ENCODE results near the gene SEC14L1. TPM values are rescaled to one million over a fixed set of nuclear protein-coding genes. Genes with fewer than 3 reads are reported as not detected.

SEC14L1 gene
- total RNA-seq, 1 donor from 2014 or later, result 92.2 TPM

DNA sequence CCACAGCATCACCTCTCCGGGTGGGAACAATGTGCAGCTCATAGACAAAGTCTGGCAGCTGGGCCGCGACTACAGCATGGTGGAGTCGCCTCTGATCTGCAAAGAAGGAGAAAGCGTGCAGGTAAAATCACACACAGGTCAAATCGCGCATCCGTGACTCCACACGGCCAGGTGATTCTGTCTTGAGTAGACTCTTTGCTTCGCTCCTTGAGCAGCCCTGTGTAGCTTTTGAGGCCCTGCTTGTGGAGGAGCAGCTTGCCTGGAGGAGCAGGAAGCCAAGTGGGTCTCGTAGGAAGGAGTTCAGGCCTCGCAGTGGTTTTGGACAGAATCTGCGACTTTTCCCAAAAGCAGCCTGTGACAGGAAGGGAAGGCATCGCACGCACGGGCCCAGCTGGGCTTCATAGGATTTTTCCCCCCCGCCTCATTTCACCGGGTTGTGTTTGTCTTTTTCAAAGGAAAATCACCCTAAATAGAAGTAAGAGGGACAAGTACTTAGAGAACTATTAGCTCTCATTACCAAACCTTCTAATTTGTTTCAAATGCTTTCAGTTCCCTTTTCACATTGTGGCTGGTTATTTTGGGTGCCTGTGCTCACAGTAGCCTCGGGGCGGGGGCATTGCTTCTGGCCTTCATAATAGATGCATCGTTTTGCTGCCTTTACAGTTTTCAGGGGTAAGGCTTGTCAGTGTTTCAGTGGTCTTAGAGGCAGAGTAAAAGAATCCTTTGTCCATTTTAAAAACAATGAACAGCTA, 71.5 kb downstream of the SEC14L1 start:
- H3K27me3 Mint-ChIP-seq (ENCODE audit: low read depth), result no peaks in the 10 kb centered on the region
- no peaks in the 10 kb centered on the region for H3K4me1 Mint-ChIP-seq (ENCODE audit: low read depth)
- no peak for DNase-seq (ENCODE audit: low spot score)
- no peaks in the 10 kb centered on the region for H3K9me3 Mint-ChIP-seq
- H3K4me3 Mint-ChIP-seq (ENCODE audit: low read depth), result no peak overlapping the region
- peaks cover 71% of the 10 kb centered on the region for H3K36me3 Mint-ChIP-seq (ENCODE audit: low read depth)
- H3K27ac Mint-ChIP-seq, result no peak overlapping the region
- intact Hi-C loops (cut with micrococcal nuclease), result no loop called here

DNA sequence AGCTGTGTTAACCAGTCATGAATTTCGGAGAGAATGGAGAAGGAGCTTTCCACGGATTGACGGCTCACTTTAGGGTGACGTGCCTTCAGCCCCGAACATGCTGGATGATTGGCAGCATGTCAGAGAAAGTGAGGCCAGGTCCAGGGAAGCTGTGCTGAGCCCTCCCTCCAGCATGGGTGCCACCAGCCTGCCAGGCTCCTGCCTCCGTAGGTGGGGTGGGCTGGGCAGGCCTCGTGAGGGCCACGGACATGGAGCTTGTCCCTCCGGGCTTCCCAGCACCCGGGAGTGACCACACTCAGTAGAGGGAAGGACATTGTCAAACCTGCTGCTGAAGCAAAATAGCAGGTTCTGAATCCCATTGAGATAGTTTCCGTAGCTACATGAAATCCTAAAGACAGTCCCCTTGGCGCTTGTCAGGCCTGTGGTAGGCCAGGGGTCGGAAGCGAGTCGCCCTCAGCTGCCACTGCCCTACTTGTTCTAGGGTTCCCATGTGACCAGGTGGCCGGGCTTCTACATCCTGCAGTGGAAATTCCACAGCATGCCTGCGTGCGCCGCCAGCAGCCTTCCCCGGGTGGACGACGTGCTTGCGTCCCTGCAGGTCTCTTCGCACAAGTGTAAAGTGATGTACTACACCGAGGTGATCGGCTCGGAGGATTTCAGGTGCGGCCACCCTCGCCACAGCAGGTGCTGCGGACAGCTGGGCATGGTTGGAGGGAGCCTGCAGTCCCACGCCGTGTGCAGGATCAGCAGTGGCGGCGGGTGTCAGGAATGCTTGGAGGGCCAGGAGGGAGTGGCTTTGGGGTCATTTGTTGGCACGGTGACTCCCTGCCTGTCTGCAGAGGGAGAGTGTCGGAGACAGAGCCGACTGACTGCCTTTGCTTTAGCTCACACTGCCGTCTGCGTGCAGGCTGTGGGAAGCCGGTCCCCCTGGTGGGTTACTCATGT, 72.3 kb downstream of the SEC14L1 start:
- no peaks in the 10 kb centered on the region for H3K4me1 Mint-ChIP-seq (ENCODE audit: low read depth)
- no peaks in the 10 kb centered on the region for H3K9me3 Mint-ChIP-seq
- intact Hi-C loops (cut with micrococcal nuclease), result no loop called here
- H3K4me3 Mint-ChIP-seq (ENCODE audit: low read depth), result no peak overlapping the region
- peaks cover 63% of the 10 kb centered on the region for H3K36me3 Mint-ChIP-seq (ENCODE audit: low read depth)
- H3K27me3 Mint-ChIP-seq (ENCODE audit: low read depth), result no peaks in the 10 kb centered on the region
- no peak overlapping the region for H3K27ac Mint-ChIP-seq
- no peak for DNase-seq (ENCODE audit: low spot score)

DNA sequence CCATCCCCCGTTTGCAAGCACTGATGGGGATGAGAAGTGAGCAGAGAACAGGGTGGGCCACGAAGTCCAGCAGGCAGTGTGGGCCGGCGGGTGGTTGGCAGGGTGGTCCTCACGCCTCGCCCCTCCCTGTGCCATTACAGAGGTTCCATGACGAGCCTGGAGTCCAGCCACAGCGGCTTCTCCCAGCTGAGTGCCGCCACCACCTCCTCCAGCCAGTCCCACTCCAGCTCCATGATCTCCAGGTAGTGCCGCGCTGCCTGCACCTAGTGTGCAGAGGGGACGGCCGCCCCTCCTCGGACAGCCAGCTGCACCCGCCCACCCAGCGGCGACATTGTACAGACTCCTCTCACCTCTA, 73.0 kb downstream of the SEC14L1 start:
- H3K36me3 Mint-ChIP-seq (ENCODE audit: low read depth), result peaks cover 63% of the 10 kb centered on the region
- no peaks in the 10 kb centered on the region for H3K9me3 Mint-ChIP-seq
- H3K27ac Mint-ChIP-seq, result no peak overlapping the region
- intact Hi-C loops (cut with micrococcal nuclease), result no loop called here
- no peaks in the 10 kb centered on the region for H3K4me1 Mint-ChIP-seq (ENCODE audit: low read depth)
- no peak overlapping the region for H3K4me3 Mint-ChIP-seq (ENCODE audit: low read depth)
- DNase-seq (ENCODE audit: low spot score), result no peak
- no peaks in the 10 kb centered on the region for H3K27me3 Mint-ChIP-seq (ENCODE audit: low read depth)

DNA sequence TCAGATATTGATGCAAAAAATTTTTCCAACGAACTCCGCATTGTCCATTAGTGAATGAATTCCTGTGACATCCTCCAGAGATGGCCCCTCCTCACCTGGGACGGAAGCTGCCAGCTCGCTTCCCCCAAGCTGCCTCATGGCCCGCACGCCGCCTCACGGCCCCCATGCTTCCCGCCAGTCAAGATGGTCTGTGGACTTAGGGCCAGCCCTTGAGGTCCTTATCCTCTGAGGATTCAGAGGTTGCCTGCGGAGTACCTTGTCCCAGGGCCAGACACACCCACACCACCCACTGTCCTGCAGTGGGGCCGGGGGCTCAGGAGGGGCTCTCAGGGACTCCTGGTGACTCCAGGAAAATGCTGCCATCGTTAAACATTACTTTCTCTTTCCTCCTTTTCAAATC, 73.6 kb downstream of the SEC14L1 start:
- DNase-seq (ENCODE audit: low spot score), result no peak
- H3K9me3 Mint-ChIP-seq, result no peaks in the 10 kb centered on the region
- no peak overlapping the region for H3K27ac Mint-ChIP-seq
- intact Hi-C loops (cut with micrococcal nuclease), result no loop called here
- no peaks in the 10 kb centered on the region for H3K4me1 Mint-ChIP-seq (ENCODE audit: low read depth)
- peaks cover 59% of the 10 kb centered on the region for H3K36me3 Mint-ChIP-seq (ENCODE audit: low read depth)
- no peak overlapping the region for H3K4me3 Mint-ChIP-seq (ENCODE audit: low read depth)
- H3K27me3 Mint-ChIP-seq (ENCODE audit: low read depth), result no peaks in the 10 kb centered on the region

DNA sequence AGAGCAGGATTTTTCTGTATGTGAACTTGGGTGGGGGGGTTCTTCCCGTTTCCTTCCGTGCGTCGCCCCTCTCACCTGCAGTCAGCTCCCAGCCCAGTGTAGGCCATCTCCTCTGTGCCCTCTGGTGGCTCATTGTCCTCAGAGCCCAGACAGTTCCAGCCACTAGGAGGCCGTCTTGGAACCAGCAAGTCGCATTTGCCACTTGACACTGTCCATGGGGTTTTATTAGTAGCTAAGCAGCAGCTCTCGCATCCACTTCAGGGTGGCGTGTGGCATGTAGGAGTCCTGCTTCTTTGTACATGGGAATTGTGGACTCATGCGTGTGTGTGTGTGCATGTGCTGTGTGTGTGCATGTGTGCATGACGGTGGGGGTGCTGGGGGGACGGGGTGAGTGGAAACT, 74.0 kb downstream of the SEC14L1 start:
- no peak for DNase-seq (ENCODE audit: low spot score)
- H3K4me3 Mint-ChIP-seq (ENCODE audit: low read depth), result no peak overlapping the region

DNA sequence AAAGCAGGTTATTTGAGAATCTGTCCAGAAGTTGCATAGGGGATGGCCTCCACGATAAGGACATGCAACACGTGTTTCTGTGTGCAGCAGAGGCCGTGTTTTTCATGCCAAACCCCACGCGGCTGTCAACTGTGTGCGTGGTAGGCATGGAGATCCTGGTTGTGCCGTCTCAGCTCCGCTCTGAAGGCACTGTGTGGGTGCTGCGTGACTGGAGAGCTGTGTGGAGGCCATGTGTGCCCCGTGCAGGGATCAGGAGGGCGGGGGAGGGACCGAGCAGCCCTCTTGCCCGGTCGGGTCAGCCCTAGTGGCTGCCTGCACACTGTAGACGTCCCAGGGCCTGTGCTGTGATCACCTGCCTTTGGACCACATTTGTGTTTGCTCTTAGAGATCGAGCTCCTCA, 74.5 kb downstream of the SEC14L1 start:
- H3K36me3 Mint-ChIP-seq (ENCODE audit: low read depth), result peaks cover 50% of the 10 kb centered on the region
- no peaks in the 10 kb centered on the region for H3K27me3 Mint-ChIP-seq (ENCODE audit: low read depth)
- no peak overlapping the region for H3K27ac Mint-ChIP-seq
- DNase-seq (ENCODE audit: low spot score), result no peak
- intact Hi-C loops (cut with micrococcal nuclease), result no loop called here
- no peak overlapping the region for H3K4me3 Mint-ChIP-seq (ENCODE audit: low read depth)
- no peaks in the 10 kb centered on the region for H3K4me1 Mint-ChIP-seq (ENCODE audit: low read depth)
- no peaks in the 10 kb centered on the region for H3K9me3 Mint-ChIP-seq

More for the DNA sequence above, 74.0 kb downstream of the SEC14L1 start:
- intact Hi-C loops (cut with micrococcal nuclease), result no loop called here
- H3K36me3 Mint-ChIP-seq (ENCODE audit: low read depth), result peaks cover 55% of the 10 kb centered on the region
- no peak overlapping the region for H3K27ac Mint-ChIP-seq
- H3K27me3 Mint-ChIP-seq (ENCODE audit: low read depth), result no peaks in the 10 kb centered on the region
- H3K4me1 Mint-ChIP-seq (ENCODE audit: low read depth), result no peaks in the 10 kb centered on the region
- no peaks in the 10 kb centered on the region for H3K9me3 Mint-ChIP-seq

DNA sequence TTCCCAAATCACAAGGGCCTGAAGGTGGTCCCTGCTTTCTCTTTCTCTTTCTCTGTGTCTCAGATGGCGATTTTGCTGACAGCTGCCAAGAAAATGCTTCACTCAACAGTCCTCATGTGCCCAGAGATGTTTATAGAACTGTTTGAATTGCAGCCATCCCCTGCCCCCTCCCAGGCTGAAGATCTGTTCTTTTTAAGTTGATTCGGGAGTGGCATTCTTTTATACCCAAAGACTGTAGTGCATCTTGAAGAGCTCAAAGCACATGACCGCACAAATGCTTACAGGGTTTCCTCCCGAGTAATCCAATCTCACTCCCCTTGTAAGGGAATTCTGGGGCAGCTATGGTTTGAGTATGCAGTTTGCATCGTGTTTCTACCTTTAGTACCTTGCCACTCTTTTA, 75.7 kb downstream of the SEC14L1 start:
- Mint-ChIP-seq H3K27me3 (ENCODE audit: low read depth) (no peaks in the 10 kb centered on the region), H3K9me3 (no peaks in the 10 kb centered on the region), H3K36me3 (ENCODE audit: low read depth) (peaks cover 40% of the 10 kb centered on the region), H3K27ac (no peak overlapping the region), H3K4me1 (ENCODE audit: low read depth) (no peaks in the 10 kb centered on the region), H3K4me3 (ENCODE audit: low read depth) (no peak overlapping the region)
- DNase-seq (ENCODE audit: low spot score), result no peak
- intact Hi-C loops (cut with micrococcal nuclease), result no loop called here

DNA sequence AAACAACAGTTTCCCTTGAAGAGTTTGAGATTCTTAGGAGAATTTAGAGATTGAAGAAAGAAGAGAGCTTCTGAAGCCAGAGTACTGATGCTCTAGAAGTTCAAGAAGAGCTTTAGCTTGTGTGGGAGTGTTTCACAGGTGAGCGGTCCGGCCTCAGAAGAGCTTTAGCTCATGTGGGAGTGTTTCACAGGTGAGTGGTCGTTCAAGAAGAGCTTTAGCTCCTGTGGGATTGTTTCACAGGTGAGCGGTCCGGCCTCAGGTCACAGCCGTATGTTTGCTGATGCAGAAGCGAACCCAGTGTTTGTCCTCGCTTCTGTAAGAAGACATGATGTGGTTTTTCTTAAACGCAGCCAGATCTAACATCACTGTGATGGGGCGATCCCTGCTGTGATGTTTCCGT, 76.4 kb downstream of the SEC14L1 start:
- DNase-seq (ENCODE audit: low spot score), result no peak
- Mint-ChIP-seq H3K27ac (no peak overlapping the region), H3K4me3 (ENCODE audit: low read depth) (no peak overlapping the region), H3K27me3 (ENCODE audit: low read depth) (no peaks in the 10 kb centered on the region), H3K4me1 (ENCODE audit: low read depth) (no peaks in the 10 kb centered on the region), H3K36me3 (ENCODE audit: low read depth) (peaks cover 35% of the 10 kb centered on the region), H3K9me3 (no peaks in the 10 kb centered on the region)
- intact Hi-C loops (cut with micrococcal nuclease), result no loop called here

DNA sequence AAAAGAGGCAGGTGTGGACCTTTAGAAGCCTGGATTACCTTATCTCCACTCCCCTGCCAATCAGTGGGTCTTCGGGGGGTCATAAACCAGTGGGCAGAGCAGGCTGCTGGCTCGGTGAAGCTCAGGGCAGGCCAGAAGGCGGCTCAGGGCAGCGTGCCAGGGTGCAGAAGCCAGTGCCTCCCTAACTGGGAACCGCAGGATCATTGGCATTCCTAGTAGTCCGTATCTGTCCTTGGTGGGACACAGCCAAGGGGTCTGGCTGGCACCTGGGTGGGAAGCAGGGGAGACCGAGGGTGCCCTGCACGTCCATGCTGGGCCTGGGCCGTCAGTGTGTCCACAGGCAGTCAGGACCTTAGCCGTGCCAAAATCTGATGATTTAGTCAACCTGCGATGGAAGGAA, 76.8 kb downstream of the SEC14L1 start:
- no peaks in the 10 kb centered on the region for H3K4me1 Mint-ChIP-seq (ENCODE audit: low read depth)
- no peak for DNase-seq (ENCODE audit: low spot score)
- no peak overlapping the region for H3K4me3 Mint-ChIP-seq (ENCODE audit: low read depth)
- intact Hi-C loops (cut with micrococcal nuclease), result no loop called here
- no peaks in the 10 kb centered on the region for H3K27me3 Mint-ChIP-seq (ENCODE audit: low read depth)
- no peaks in the 10 kb centered on the region for H3K9me3 Mint-ChIP-seq
- no peak overlapping the region for H3K27ac Mint-ChIP-seq
- peaks cover 30% of the 10 kb centered on the region for H3K36me3 Mint-ChIP-seq (ENCODE audit: low read depth)

DNA sequence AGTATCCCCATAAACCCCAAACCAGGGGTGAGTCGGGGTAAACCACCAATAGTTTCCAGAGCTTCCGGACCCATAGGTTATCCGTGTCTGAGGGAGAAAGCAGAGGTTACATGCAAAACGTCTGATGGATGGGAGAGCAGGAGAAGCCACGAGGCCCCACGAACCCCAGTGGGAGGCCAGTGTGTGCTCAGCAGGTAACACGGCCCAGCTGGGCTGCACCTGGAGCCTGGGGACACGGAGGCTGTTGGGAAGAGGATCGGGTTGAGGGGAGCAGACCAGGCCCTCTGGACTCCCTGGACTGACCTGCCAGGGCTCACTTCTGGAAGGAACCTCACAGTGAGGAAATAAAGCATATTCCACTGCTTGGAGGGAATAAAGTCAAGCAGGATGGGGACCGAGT, 78.1 kb downstream of the SEC14L1 start:
- Mint-ChIP-seq H3K27ac (no peak overlapping the region), H3K36me3 (ENCODE audit: low read depth) (peaks cover 27% of the 10 kb centered on the region), H3K27me3 (ENCODE audit: low read depth) (no peaks in the 10 kb centered on the region), H3K9me3 (no peaks in the 10 kb centered on the region), H3K4me1 (ENCODE audit: low read depth) (no peaks in the 10 kb centered on the region), H3K4me3 (ENCODE audit: low read depth) (no peak overlapping the region)
- intact Hi-C loops (cut with micrococcal nuclease), result no loop called here
- DNase-seq (ENCODE audit: low spot score), result no peak

DNA sequence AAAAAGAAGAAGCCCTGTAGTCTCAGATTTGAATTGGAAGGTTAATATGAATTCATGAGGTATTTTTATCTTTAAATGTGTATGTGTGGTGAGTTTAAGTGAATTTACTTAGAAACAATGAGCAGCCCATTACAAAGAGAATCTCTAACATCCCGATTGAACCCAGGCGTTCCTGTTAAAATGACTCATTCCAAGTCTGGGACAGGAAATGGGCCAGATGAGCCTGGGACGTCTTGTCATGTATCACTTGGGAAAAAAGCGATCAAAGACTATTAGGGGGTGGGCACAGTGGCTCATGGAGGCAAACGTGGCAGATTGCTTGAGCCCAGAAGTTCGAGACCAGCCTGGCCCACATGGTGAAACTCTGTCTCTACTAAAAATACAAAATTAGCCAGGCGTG, 81.6 kb downstream of the SEC14L1 start:
- Mint-ChIP-seq H3K9me3 (peaks cover 10% of the 10 kb centered on the region), H3K27ac (no peak overlapping the region), H3K4me1 (ENCODE audit: low read depth) (no peaks in the 10 kb centered on the region), H3K36me3 (ENCODE audit: low read depth) (peaks cover 6% of the 10 kb centered on the region), H3K4me3 (ENCODE audit: low read depth) (no peak overlapping the region), H3K27me3 (ENCODE audit: low read depth) (no peaks in the 10 kb centered on the region)
- no peak for DNase-seq (ENCODE audit: low spot score)
- intact Hi-C loops (cut with micrococcal nuclease), result no loop called here

DNA sequence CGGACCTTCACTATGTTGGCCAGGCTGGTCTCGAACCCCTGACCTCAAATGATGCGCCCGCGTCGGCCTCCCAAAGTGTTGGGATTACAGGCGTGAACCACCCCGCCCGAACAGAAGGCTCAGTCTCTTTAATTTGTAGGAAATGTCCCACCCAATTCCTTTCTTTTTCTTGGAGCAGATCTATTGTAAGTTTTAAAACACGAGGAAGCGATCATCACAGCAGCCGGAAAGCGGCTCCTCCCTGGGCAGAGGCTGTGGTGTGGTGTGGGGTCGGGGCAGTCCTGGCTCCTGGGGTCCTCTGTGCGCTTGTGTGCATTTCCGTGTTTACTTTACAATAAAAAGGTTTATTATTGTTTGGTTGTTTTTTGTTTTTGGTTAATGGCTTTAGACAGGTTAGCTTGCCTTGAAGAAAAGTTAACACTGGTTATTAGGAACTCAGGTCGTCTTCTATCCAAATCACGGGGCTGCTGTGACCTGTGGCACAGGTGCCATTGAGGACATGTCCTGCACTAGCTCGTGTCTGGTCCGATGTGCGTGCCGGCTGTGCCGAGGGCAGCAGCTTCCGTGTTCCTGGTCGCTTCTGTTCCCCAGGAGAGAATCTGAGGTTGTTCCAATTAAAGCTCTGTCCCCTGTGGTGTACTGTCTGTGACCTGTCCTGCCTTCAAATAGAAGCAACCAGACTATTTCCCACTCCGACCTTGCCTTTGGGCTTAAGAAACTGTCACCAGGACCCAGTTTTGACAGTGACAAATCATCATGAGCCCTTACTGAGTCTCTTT, 83.1 kb downstream of the SEC14L1 start:
- intact Hi-C loops (cut with micrococcal nuclease), result no loop called here
- Mint-ChIP-seq H3K9me3 (peaks cover 10% of the 10 kb centered on the region), H3K27ac (no peak overlapping the region), H3K36me3 (ENCODE audit: low read depth) (peaks cover under 1% of the 10 kb centered on the region), H3K4me3 (ENCODE audit: low read depth) (no peak overlapping the region), H3K4me1 (ENCODE audit: low read depth) (no peaks in the 10 kb centered on the region), H3K27me3 (ENCODE audit: low read depth) (no peaks in the 10 kb centered on the region)
- DNase-seq (ENCODE audit: low spot score), result no peak

DNA sequence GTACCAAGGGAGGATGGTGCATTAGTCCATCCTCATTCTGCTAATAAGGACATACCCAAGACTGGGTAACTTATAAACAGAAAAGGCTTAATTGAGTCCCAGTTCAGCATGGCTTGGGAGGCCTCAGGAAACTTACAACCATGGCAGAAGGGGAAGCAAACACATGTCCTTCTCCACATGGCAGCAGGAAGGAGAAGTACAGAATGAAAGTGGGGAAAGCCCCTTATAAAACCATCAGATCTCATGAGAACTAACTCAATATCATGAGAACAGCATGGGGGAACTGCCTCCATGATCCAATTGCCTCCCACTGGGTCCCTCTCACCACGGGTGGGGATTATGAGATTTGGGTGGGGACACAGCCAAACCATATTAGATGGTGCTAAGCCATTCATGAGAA, 84.5 kb downstream of the SEC14L1 start:
- no peak for DNase-seq (ENCODE audit: low spot score)
- H3K27ac Mint-ChIP-seq, result no peak overlapping the region

More for the DNA sequence above, 84.5 kb downstream of the SEC14L1 start:
- Mint-ChIP-seq H3K27me3 (ENCODE audit: low read depth) (no peaks in the 10 kb centered on the region), H3K4me3 (ENCODE audit: low read depth) (no peak overlapping the region), H3K9me3 (peaks cover 10% of the 10 kb centered on the region), H3K4me1 (ENCODE audit: low read depth) (no peaks in the 10 kb centered on the region), H3K36me3 (ENCODE audit: low read depth) (no peaks in the 10 kb centered on the region)
- intact Hi-C loops (cut with micrococcal nuclease), result no loop called here
